Uterus (tissue), 2 donors: ENCODE measurements around the gene EIF5.
A peak's percentile ranks its signal among the peaks of the same experiment; 100 is the strongest.

Experiments used
- CTCF ChIP-seq, 4 experiments: fragments of 200-600 bp in 2 of 4; fragments of 450-650 bp in 2 of 4; sonication (generic) in 2 of 4; IDR thresholded peaks; one replicate each; pipeline ENCODE4 v1.5.1; 2016 to 2019; ENCODE audit warnings: antibody characterized with exemption in 4 of 4, mild to moderate bottlenecking in 2 of 4, moderate library complexity in 1 of 4
- POLR2A ChIP-seq, 2 donors: fragments of 450-650 bp; IDR thresholded peaks; one replicate each; pipeline ENCODE4 v1.6.1; 2016; ENCODE audit warnings: antibody characterized with exemption in 2 of 2, mild to moderate bottlenecking in 1 of 2, moderate library complexity in 1 of 2

DNA sequence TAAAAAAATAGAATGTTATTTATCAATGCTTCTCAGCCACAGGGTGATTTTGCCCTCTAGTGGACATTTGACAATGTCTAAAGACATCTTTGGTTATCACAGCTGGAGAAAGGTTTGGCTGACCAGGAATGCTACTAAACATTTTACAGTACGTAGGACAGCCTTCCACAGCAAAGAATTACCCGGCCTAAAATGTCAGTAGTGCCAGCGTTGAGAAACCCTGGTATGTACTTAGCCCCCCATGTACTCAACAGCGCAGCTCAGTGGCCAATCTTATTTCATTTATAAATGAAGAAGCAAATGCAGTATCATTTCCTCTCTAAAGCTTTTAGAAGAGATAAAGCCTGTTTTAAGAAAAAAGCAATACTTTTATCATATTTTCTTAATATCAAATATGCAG, 57.0 kb downstream of the EIF5 start:
- TF ChIP-seq CTCF (IDR thresholded peaks at IDR 0.05) (peak; percentile 23 to 51 (median 36)), POLR2A (IDR thresholded peaks at IDR 0.05) (no peak)
